GM19468 (cell line): Measurements from ENCODE around the gene WDR37.
"Not testable (repeated sequence)": the region's sequence is repeated elsewhere in the genome, so short reads cannot be mapped to it uniquely, and the experiment has no call there.

Source experiments
- ATAC-seq: cut with Tn5 transposase; IDR thresholded peaks from one replicate; pipeline ENCODE4 v1.9.1; 2021; ENCODE audit warnings: mild to moderate bottlenecking, moderate library complexity, moderate number of reproducible peaks; ENCODE audit not compliant: unreplicated experiment; ENCODE audit errors: extremely low read depth

Gene WDR37

DNA sequence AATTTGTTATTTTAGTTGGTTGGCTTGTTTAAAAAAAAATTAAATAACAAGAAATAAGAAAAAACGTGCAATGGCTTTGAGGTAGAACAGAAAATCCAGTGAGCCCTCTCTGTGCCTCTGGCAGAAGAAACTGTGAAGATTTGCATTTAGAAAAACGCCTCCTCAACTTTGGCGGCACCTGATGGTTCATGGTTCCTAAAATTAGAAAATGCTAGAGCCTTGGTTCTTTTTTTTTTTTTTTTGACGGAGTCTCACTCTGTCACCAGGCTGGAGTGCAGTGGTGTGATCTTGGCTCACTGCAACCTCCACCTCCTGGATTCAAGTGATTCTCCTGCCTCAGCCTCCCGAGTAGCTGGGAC, 105.1 kb downstream of the WDR37 start:
- ATAC-seq: not testable (repeated sequence)

DNA sequence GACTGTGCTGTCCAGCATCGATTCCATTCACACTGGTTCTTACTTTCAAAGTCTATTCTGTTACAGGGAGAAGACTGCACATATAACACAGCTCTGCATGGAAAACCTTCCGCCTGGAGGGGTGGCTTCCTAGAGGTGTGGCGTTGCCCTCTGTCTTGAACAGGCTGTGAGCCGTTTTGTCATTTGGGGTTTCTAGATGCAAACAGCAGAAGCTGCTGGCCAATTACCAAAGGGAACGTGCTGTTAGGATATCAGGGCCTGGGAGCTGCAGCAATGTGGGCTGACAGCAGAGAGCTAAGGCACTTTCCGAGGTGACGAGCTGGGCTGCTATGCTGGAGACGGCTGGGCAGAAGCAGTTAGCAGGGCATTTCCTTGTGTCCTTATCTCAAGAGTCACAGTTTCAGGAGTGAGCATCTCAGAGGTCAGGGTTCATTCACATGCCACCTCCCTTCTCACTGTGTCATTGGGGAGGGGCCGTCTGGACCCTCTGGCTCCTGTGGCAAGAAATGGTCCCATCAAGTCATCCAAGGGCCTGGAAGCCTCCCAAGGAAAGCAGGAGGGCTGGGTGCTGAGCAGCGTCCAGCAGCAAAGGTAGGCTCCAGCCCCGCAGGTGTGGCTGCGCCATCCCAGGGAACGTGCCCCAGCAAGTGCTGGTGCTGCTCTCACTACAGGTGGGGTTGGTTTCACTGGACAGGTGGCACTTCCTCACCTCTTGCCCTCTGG, 106.5 kb downstream of the WDR37 start:
- ATAC-seq: no peak

DNA sequence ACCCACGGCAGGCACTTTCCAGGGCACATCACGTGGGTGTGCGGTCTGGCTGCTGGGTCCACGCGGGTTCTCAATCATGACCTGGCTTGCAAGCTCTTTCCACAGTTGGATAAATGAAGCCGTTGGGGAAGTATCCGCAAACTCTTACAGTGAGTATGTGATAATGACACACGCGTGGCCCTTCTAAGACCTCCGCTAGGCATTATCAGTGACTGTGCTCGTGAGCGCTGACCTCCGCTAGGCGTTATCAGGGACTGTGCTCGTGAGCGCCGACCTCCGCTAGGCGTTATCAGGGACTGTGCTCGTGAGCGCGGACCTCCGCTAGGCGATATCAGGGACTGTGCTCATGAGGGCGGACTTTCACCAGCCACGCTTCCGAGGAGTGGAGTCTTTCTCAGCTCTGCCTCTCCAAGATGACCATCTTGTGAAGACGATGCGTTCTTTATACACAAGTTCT, 107.0 kb downstream of the WDR37 start:
- ATAC-seq: no peak

DNA sequence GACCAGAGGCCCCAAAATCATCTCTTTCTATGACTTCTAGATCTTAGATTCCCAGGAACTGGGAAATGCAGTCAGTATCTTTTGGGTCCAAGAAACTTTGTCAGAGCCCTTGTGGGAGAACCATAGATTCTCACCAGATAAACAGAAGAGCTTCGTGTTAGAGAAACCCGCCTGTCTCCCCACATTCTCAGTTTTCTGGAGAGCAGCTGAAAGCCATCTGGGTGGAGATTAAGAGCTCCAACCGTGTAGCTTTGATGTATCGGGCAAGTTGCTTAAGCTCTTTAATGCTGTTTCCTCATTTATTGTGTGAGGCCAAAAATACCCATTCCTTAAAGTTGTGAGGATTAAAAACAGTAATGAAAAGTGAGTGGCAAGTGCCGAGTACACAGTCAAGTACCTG, 107.6 kb downstream of the WDR37 start:
- ATAC-seq: no peak

DNA sequence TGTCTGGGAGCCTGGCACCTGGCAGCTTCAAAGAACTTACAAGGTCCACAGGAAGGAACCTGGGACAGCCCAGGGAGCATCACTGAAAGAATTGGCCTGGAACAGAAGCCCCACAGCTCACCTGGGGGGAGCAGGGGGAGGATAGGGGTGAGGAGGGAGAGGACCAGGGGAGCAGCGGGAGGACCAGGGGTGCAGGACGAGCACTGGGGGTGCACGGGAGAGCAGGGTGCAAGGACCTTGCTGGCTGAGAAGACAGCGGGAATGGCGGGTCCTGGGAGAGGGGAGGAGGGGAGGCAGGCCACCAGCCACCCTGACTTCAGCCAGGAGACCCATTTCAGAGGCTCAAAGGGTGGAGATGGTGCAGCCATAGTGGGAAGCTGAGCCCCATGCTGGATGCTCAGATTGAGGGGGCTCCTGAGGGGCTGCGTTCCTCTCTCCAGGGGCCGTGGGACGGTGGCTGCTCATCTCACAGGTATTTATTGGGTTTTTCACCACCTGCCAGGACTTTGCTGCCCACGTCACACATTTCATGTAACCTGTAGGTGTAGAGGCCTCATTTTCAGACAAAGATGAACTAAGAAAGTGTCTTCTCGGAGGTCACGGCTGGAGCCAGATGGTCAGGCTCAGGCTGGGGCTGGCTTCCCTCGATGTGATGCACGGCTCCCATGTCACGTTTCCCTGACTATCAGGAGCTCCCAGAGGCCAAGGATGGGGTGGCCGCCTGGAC, 110.1 kb downstream of the WDR37 start:
- no peak for ATAC-seq

DNA sequence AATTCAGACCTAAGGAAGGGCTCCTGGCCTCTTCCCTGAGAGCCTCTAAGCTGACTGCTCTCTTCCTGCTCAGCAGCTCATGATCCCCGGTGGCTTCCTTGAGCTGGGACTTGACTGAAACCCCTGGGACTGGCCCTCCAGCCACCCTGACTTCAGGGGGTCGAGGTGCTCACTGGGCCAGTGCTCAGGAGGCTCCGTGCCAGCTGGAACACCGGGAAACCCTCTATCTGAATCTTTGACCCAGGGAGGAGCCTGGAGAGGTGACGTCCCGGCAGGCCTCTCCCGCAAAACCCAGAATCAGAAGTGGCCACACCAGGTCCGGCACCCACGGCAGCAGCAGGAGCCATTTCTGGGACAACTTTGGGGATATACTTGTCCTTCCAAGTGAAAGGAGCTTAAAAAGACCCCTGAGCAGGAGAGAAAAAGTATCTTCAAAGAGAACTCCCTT, 110.7 kb downstream of the WDR37 start:
- no peak for ATAC-seq

DNA sequence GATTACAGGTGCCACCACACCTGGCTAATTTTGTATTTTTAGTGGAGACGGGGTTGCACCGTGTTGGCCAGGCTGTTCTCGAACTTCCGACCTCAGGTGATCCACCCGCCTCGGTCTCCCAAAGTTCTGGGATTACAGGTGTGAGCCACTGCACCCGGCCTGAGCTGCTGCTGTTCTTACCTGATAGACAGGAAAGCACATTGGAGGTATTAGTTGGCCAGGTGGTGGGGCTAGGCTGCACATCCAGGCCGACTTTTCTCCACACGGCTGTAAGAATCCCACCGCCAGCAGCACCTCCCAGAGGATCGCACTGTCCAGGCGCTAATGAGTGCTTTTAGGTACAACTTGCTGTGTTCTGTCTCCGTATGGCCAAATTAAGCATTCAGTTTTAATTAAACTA, 112.6 kb downstream of the WDR37 start:
- ATAC-seq: no peak

DNA sequence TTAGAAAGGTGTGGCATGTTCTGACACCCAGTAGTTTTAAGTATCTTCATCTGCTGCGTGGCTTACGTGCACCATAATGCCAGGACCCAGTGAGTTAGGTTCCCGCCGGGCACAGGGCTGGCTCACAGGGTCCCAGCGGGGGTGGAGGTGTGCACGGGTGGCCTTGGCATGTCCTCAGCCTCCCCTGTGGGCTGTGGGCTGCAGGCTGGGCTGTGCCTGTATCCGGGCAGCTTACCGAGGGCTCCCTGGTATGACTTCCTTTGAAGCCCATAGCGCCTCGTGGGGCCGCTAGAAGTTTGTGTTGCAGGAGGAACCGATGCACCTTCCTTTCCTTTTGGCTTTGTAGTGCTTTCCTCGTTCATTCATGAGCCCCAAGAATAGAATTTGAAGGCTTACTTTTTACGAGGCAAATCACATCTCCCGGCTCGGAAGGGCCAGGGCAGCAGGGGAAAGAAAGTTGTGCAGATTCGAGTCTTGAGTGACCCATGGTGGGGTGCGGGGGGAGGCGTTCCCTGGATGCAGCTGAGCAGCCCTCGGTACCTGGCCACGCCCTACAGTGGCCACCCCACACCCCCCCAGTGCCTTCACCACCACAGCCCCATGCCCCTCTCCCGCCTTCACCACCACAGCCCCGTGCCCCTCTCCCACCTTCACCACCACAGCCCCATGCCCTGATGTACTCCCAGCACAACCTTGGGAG, 113.2 kb downstream of the WDR37 start:
- no peak for ATAC-seq

DNA sequence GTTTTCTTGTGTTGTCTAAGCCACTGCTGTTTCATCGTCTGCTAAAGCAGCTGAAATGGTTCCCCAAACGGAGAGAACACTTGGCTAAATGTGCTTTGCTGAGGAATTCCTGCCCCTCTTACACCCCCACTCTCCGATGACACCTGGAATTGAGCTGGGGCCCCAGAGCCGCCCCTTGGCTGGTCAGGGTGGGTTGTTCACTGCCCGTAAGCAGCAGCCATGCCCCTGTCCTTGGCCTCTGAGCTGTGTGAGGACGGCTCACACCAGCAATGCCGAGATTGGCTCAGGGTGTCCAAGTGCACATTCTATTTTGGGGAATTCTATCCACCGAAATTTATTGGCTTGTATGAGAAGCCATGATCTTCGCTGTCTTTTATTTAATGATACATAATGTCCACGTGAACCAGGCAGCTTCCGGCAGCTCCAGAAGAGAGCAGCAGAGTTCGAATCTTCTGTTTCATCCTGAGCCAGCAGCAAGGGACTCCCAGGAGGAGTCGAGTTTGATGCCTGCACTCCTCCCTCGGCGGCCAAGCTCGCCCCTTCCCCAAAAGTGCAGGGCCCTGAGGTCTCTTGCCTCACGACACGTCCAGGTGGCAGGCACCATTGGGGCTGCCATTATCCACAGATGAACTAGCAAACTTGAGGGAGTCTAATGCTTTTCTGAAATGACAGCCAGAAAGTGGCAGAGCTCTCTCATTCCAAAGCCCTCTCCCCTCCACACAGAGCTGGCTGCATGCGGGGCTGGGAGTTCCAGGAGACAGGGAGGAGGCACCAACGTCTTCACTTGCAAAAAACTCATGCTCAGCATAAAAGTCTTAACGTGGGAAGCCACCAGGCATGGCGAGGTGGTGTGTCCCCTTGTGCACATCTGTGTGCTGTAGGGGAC, 114.0 kb downstream of the WDR37 start:
- ATAC-seq: no peak

DNA sequence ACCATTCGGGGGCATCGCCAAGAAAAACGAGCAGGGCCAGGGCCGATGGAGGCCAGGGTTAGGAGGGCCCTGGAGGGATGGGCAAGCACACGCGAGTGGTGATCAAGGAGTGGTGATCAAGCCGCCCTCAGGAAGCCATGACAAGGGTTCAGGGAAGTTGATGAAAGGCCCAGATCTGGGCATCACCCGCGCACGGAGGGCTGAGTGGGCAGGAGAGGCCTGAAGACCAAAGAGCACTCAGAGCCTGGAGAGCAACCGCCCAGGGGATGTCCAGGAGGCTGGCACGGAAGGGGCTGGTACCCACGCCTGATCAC, 114.6 kb downstream of the WDR37 start:
- no peak for ATAC-seq

DNA sequence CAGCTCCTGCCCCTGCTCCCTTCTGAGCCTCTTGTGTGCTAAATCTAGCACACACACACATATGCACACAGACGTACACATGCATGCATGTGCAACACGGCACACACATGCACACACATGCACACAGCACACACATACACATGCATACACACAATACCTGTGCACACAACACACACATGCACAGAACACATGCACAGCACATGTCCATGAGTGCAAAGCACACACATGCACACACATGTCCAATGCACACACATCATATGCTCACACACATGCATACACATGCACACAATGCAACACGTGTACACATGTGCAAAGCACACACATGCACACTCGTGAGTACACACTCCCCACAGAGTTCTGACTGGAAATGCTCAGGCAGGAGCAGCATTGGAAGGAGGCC, 115.0 kb downstream of the WDR37 start:
- no peak for ATAC-seq

DNA sequence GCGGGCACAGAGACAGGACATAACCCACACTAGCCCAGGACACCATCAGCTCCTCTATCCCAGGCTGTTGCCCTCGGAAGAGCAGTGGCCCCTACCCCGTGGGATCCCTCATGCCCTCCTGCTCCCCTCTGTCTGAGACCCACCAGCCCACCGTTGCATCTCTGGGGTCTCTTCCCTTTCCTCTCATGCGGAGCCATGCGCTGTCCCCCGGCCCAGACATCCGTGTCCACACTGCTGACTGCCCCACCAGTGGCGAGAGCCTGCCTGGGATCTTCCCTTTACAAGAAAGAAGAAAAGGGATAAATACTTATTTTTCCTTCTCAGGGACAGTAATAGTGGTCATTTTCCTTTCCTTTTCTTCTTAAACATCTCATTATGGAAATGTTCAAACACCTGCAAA, 115.4 kb downstream of the WDR37 start:
- no peak for ATAC-seq

DNA sequence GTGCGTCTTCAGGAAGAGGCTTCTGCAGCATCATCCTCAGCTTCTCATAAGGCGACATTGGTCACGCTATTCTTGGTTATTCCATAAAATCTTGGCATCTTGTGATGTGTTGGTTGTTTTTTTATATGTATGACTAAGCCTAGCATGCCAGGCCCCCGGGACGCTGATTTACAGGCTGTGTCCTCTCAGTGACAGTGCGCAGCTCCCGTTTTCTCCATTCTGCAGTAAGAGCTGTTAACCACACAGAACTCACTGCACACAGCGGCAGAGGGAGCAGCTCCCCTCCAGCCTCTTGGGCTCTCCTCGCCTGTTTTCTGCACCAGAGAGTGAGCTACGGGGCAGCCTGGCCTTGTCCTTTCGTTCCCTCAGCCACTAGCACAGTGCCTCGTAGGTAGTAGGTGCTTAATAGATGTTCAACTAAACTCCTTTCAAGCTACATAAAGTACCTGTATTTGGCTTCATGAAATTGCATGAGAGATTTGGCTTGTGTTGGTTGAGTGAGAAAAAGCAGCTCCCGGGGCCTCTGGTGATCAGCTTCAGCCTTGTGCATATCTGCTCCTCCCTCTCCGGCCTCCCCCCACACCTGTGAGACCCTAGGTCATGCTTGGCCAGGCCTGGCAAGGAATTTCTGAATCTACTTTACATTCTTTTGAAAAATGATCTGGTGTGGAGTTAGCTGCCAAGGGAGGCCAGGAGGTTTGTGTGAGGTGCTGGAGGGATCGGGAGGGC, 116.2 kb downstream of the WDR37 start:
- ATAC-seq: no peak

DNA sequence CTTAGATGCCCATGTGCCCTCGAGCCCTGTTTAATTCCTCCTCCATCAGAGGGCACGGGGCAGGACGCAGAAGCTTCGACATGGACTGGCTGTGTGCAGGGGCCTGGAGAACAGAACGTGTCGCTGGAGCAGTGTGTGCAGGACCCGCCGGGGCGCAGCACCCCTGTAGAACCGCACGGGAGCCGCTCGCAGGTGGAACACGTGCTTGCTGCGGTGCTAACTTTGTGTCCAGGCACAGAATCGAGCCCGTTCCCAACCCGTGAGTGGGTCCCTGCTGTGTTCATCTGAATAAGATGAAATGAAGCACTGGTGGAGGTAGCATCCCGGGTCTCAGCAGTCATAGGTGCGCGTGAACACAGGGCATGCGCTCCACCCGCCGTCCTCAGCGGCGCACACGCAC, 116.9 kb downstream of the WDR37 start:
- no peak for ATAC-seq

DNA sequence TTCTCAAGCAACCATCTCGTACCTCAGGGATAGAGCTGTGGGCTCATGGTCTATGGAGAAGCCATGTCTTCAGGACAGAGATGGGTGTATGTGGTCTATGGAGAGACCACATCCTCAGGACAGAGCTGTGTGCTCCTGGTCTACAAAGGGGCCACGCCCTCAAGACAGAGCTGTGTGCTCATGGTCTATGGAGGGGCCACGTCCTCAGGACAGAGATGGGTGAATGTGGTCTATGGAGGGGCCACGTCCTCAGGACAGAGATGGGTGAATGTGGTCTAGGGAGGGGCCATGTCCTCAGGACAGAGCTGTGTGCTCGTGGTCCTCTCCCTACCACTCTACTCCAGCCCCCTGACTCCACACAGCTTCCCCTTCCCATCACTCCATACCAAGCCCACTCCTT, 117.8 kb downstream of the WDR37 start:
- ATAC-seq: no peak

DNA sequence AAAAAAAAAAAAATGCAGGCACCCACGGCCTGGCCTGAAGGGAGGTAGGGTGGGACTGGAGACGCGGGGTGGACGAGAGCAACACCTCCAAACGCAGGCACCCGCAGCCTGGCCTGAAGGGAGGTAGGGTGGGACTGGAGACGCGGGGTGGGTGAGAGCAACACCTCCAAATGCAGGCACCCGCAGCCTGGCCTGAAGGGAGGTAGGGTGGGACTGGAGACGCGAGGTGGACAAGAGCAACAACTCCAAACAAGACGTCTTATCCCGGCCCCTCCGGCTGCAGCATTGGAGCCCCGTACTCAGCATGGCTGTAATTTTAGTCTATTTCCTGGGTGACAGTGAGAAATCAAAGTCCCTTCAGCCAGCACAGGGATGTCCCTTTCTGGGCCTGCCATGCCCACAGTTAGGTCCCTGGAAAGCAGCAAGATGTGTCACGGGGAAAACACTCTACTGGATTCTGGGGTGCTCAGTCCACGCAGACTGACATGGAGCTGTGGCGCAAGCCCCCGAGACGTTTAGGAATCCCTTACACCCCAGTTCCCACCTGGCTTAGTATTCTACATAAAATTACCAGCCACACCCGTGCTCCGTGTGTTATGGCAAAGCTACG, 119.9 kb downstream of the WDR37 start:
- ATAC-seq: no peak

DNA sequence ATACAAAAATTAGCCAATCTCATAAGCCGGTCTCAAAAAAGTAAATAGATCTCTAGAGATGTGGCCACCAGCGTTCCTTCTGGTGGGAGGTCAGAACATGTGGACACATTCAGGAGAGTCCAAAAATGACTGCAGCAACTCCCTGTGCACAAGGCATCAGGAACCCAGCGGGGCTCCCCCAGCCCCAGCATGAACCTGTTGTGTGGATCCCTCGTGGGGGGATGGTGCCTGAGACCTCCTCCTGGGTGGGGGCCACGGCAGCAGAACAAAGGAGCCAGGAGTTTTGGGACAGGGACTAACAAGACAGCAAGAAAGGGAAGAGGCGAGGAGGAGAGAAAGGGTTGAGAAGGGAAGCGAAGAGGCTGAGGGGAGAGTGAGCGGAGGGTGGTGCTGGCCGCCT, 121.8 kb downstream of the WDR37 start:
- ATAC-seq: no peak

DNA sequence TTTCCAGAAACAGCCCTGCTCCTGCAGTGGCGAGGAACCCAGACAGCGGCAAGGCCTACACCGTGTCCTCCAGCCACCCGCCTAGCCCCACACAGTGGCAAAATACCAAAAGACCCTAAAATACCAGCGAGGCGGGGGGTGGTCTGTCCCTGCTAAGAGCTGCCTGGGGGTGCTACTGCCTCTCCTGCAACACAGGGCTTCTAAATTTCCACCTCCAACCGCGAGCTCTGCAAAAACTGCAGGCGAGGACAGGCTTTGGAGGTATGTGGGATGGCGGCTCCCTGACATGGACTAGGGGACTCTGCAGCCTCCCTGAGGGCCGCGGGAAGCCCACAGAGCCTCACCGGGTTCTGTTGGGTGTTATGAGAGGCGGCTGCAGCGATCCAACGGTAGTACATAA, 122.3 kb downstream of the WDR37 start:
- no peak for ATAC-seq

DNA sequence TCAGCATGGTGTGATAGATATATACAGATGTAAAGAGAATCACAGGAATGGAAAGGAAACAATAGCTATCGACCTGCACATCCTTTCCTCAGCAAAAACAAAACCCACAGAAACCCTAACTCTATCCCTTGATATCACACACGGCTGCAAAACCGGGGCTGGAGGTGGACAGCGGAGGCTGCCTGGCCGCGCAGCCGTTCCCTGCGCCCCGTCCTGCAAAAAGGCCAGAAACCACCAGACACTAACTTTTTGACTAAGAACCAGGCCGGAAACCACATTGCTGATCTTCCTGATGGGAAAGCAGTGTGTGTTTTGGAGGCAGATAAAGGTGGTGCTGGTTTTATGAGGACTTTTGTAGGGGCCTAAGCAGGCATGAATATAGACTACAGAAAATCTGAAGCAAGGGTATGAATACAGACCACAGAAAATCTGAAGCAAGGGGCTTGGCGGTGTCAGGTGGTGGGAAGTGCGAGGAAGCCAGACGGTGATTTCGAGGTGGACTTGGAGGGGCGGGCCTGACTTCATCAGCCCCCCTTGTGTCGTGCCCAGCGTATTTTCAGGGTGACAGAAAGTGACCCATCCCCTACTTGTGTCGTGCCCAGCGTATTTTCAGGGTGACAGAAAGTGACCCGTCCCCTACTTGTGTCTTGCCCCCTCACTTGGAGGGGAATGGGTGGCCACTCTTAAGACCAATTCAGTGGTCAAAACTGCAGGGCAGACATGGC, 123.3 kb downstream of the WDR37 start:
- ATAC-seq: no peak
